Karpas-422 (cell line): ENCODE data around the gene PRKN. TPM values are rescaled to one million over a fixed set of nuclear protein-coding genes. Genes with fewer than 3 reads are reported as not detected.

Experiments used
- DNase-seq: peaks from one replicate; pipeline ENCODE4 v3.0.0-alpha.2; 2015
- H2AFZ ChIP-seq: fragments of 200-600 bp; sonication (generic); 2 replicates; pipeline ENCODE4 v1.6.1; 2014; ENCODE audit warnings: antibody characterized with exemption, low read length, mixed read lengths
- H3K27ac ChIP-seq: fragments of 200-600 bp; sonication (generic); 2 replicates; pipeline ENCODE4 v1.5.1; 2014; ENCODE audit warnings: mild to moderate bottlenecking, low read length, moderate library complexity
- H3K27me3 ChIP-seq: fragments of 200-600 bp; sonication (generic); 2 replicates; pipeline ENCODE4 v1.6.1; 2014; ENCODE audit warnings: low read length, mixed read lengths
- H3K36me3 ChIP-seq: fragments of 200-600 bp; sonication (generic); 2 replicates; pipeline ENCODE4 v1.6.1; 2014; ENCODE audit warnings: low read length, mixed read lengths; ENCODE audit not compliant: insufficient read depth
- H3K4me1 ChIP-seq: fragments of 200-600 bp; sonication (generic); 2 replicates; pipeline ENCODE4 v1.6.1; 2014; ENCODE audit warnings: mild to moderate bottlenecking, low read length, mixed read lengths
- H3K4me2 ChIP-seq: fragments of 200-600 bp; sonication (generic); 2 replicates; pipeline ENCODE4 v1.6.1; 2014; ENCODE audit warnings: low read length, low read depth, mild to moderate bottlenecking; ENCODE audit not compliant: poor library complexity, severe bottlenecking
- H3K4me3 ChIP-seq: fragments of 200-600 bp; sonication (generic); 2 replicates; pipeline ENCODE4 v1.5.1; 2014; ENCODE audit warnings: mild to moderate bottlenecking, antibody characterized with exemption, low read length, mixed read lengths
- H3K79me2 ChIP-seq: fragments of 200-600 bp; sonication (generic); 2 replicates; pipeline ENCODE4 v1.6.1; 2014; ENCODE audit warnings: mild to moderate bottlenecking, low read length, mixed read lengths
- H3K9ac ChIP-seq: fragments of 200-600 bp; sonication (generic); 2 replicates; pipeline ENCODE4 v1.6.0; 2014; ENCODE audit warnings: low read length
- H3K9me2 ChIP-seq: fragments of 200-600 bp; sonication (generic), shearing (Covaris generic); replicated peaks from 2 replicates; pipeline ENCODE4 v1.6.0; 2014; ENCODE audit warnings: mild to moderate bottlenecking, low read length, moderate library complexity; ENCODE audit not compliant: insufficient read depth
- H3K9me3 ChIP-seq: fragments of 300-700, 200-600 bp; sonication (generic); 2 replicates; pipeline ENCODE4 v1.6.1; 2014; ENCODE audit warnings: low read length, mixed read lengths
- H4K20me1 ChIP-seq: fragments of 200-600 bp; sonication (generic); 2 replicates; pipeline ENCODE4 v1.6.1; 2014; ENCODE audit warnings: mild to moderate bottlenecking, antibody characterized with exemption, low read length, low read depth; ENCODE audit not compliant: insufficient read depth
- total RNA-seq: library from RNA; depleted of rRNA; stranded (reverse); fragments of >200 nt; shearing (Covaris generic); gene quantifications from 2 replicates; pipeline ENCODE4 v1.2.3, GENCODE V29; 2014; ENCODE audit warnings: low replicate concordance

The PRKN gene
- total RNA-seq, 1 experiment from 2014 or later = not detected

DNA sequence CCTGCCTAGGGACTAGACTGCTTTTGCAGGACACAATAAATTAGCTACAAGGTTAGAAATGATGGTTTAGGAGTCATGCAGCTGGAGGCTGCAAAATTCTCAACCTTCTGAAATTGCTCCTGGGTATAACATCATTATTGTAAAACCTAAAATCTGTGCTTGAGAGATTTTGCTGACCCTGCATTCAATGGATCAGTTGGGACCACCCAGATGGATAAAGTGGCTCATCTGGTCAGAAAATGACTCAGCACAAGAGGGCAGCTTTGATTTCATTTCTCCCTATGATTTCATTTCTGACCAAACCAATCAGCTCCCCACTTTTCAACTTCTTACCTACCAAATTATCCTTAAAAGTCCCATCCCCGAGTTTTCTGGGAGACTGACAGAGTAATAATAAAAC, 1086.4 kb downstream of the PRKN start:
- no peaks in the 10 kb centered on the region for H3K36me3 ChIP-seq
- H3K9me3 ChIP-seq = no peaks in the 10 kb centered on the region
- no peak overlapping the region for H3K4me3 ChIP-seq
- H4K20me1 ChIP-seq = no peaks in the 10 kb centered on the region
- H3K9ac ChIP-seq = no peak overlapping the region
- no peak overlapping the region for H2AFZ ChIP-seq
- H3K4me1 ChIP-seq = no peaks in the 10 kb centered on the region
- H3K27me3 ChIP-seq = no peaks in the 10 kb centered on the region
- DNase-seq = no peak
- H3K4me2 ChIP-seq = no peak overlapping the region
- no peak overlapping the region for H3K27ac ChIP-seq
- H3K79me2 ChIP-seq = no peaks in the 10 kb centered on the region
- H3K9me2 ChIP-seq = no peaks in the 10 kb centered on the region

DNA sequence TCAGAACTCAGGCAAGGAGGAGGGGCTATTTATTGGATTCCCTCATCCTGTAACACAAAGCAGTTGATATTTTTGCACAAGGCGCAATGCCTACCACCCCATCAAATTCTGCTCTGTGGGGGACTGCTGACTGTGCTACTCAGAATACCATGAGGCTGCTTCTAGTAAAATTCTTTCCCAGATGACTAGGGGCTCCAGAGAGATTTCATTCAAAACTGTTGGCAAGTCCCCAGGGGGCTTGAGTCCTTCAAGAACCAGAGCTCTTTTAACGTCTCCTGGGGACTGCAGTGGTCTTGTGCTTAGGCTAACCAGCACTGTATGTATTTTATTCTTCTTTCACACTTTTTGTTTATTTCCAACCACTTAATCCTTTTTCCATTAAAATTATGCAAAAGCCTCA, 1087.8 kb downstream of the PRKN start:
- Histone ChIP-seq H3K79me2 (no peaks in the 10 kb centered on the region), H3K4me3 (no peak overlapping the region), H4K20me1 (no peaks in the 10 kb centered on the region), H2AFZ (no peak overlapping the region), H3K9ac (no peak overlapping the region), H3K27ac (no peak overlapping the region), H3K4me1 (no peaks in the 10 kb centered on the region), H3K9me3 (no peaks in the 10 kb centered on the region), H3K4me2 (no peak overlapping the region), H3K27me3 (no peaks in the 10 kb centered on the region), H3K9me2 (no peaks in the 10 kb centered on the region), H3K36me3 (no peaks in the 10 kb centered on the region)
- no peak for DNase-seq

DNA sequence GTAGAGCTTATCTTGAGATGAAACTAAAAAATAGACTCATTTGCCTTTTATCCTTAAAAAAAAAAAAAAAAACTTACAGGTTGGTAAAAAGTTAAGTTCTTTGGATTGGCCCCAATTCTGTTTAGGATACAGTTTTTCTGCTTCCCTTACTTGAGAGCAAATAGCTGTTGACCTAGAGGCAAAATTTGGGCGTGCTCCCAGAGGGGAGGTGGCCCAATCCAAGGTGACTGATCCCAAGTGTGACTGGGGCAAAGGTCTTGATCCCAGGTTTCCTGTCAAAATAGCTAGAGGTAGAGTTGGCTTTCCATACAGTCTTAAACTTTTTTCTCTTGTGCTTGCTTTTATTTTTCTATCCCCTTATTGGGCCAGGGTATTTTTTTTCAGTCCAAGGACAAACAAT, 1089.9 kb downstream of the PRKN start:
- Histone ChIP-seq H3K4me3 (no peak overlapping the region), H3K79me2 (no peaks in the 10 kb centered on the region), H4K20me1 (no peaks in the 10 kb centered on the region), H3K9ac (no peak overlapping the region), H3K27me3 (no peaks in the 10 kb centered on the region), H3K27ac (no peak overlapping the region), H3K4me2 (no peak overlapping the region), H2AFZ (no peak overlapping the region), H3K9me3 (no peaks in the 10 kb centered on the region), H3K36me3 (no peaks in the 10 kb centered on the region), H3K9me2 (no peaks in the 10 kb centered on the region), H3K4me1 (no peaks in the 10 kb centered on the region)
- no peak for DNase-seq

DNA sequence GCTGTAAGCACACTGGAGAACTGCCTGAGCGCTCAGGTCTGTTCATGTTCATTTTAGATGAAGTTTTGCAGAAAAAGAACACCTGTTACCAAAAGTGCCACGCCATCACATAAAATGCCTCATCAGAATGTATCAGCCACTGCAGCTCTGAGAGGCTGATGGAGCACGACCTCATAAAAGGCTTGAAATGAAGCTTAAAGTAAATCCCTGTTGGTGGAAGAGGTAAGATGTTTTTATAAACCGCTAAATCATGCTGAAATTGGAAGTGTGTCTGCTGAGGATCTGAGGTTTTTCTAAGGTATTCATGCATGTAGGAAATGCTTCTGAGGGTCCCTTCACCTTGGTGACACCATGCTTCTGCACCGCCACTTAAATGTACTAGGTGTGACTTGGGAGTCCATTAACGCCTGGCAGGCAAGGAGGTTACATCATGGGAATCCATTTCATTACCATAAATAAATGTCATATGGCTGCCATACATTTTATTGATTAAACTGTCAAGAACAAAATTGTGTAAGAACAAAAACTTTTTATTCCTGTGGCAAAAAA, 1090.6 kb downstream of the PRKN start:
- H2AFZ ChIP-seq = no peak overlapping the region
- no peaks in the 10 kb centered on the region for H3K4me1 ChIP-seq
- H3K9ac ChIP-seq = no peak overlapping the region
- H3K79me2 ChIP-seq = no peaks in the 10 kb centered on the region
- H3K9me3 ChIP-seq = no peaks in the 10 kb centered on the region
- no peak overlapping the region for H3K4me2 ChIP-seq
- H3K4me3 ChIP-seq = no peak overlapping the region
- no peaks in the 10 kb centered on the region for H3K36me3 ChIP-seq
- DNase-seq = no peak
- H3K27me3 ChIP-seq = no peaks in the 10 kb centered on the region
- no peak overlapping the region for H3K27ac ChIP-seq
- H3K9me2 ChIP-seq = no peaks in the 10 kb centered on the region
- H4K20me1 ChIP-seq = no peaks in the 10 kb centered on the region

DNA sequence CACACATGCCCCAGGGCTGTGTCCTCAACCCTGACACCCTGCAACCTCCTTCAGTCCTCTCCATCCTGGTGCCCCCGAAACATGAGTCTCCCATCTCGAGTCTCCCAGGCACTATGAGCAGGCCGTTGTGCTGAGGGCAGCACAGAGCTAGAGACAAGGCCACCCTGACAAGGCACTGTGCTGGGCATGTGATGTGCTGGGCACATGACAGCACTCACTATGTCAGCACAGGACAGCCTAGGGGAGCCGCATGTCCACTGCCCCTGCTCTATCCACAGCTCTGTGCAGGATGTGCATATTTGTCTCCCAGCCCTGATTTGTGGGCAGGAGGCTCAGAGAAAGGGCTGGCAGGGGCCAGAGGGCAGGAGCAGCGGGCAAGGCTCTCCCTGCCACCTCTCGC, 1091.6 kb downstream of the PRKN start:
- Histone ChIP-seq H4K20me1 (no peaks in the 10 kb centered on the region), H3K4me2 (no peak overlapping the region), H3K9ac (no peak overlapping the region), H3K4me1 (no peaks in the 10 kb centered on the region), H3K27me3 (no peaks in the 10 kb centered on the region), H3K79me2 (no peaks in the 10 kb centered on the region), H3K9me3 (no peaks in the 10 kb centered on the region), H3K27ac (no peak overlapping the region), H3K9me2 (no peaks in the 10 kb centered on the region), H3K36me3 (no peaks in the 10 kb centered on the region), H3K4me3 (no peak overlapping the region), H2AFZ (no peak overlapping the region)
- no peak for DNase-seq

DNA sequence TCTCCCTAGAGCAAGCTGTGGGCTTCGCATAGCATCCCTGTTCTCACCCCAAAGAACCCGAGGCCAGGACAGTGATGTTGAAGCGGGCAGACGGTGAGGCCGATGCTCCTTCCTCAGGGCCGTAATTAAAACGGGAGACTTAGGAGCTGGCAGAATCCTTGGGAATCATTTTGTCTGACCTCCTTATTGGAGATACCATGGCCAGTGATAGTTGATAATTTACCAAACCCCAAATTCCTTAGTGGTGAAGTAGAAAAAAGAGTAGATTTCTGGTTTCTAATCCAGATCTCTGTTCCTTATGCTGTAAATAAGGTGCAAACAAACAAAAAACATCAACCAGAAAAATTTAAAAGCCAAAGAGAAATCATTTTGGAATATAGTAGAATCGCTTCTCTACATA, 1092.7 kb downstream of the PRKN start:
- H3K4me1 ChIP-seq = no peaks in the 10 kb centered on the region
- no peak overlapping the region for H3K9ac ChIP-seq
- no peak overlapping the region for H3K4me2 ChIP-seq
- DNase-seq = no peak
- no peaks in the 10 kb centered on the region for H3K79me2 ChIP-seq
- no peaks in the 10 kb centered on the region for H3K27me3 ChIP-seq
- H3K9me3 ChIP-seq = no peaks in the 10 kb centered on the region
- no peaks in the 10 kb centered on the region for H4K20me1 ChIP-seq
- H3K27ac ChIP-seq = no peak overlapping the region
- no peaks in the 10 kb centered on the region for H3K36me3 ChIP-seq
- no peak overlapping the region for H2AFZ ChIP-seq
- no peak overlapping the region for H3K4me3 ChIP-seq
- H3K9me2 ChIP-seq = no peaks in the 10 kb centered on the region

DNA sequence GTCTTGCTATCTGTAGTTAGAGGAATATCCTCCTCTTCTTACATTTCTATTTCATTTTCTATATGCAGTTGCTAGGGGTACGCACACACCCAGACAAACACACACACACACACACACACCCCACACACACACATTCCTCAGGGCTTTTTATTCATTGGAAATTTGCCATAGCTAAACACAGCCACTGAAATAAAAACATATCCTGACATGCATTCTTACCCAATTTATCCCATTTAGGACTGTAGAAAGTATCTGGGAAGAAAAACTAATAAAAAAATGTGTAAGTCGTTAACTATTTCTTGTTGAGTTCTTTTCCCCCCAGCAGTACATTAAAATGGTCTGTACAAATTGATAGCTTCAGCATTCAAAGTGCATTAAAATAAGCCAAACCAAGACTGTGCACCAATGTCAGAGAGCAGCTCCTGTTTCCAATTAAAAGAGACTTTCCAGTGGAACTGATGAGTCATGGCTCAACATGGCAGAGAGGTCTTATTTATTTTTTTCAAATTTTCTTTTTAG, 1095.8 kb downstream of the PRKN start:
- H3K27ac ChIP-seq = no peak overlapping the region
- H2AFZ ChIP-seq = no peak overlapping the region
- no peaks in the 10 kb centered on the region for H3K27me3 ChIP-seq
- H3K9me2 ChIP-seq = 0 out of 2 replicates have a peak, but pooled peaks cover 5% of the 10 kb centered on the region
- no peaks in the 10 kb centered on the region for H3K36me3 ChIP-seq
- no peak overlapping the region for H3K4me2 ChIP-seq
- H3K79me2 ChIP-seq = no peaks in the 10 kb centered on the region
- H3K4me1 ChIP-seq = no peaks in the 10 kb centered on the region
- DNase-seq = no peak
- H3K9me3 ChIP-seq = no peaks in the 10 kb centered on the region
- no peak overlapping the region for H3K4me3 ChIP-seq
- H4K20me1 ChIP-seq = no peaks in the 10 kb centered on the region
- H3K9ac ChIP-seq = no peak overlapping the region

DNA sequence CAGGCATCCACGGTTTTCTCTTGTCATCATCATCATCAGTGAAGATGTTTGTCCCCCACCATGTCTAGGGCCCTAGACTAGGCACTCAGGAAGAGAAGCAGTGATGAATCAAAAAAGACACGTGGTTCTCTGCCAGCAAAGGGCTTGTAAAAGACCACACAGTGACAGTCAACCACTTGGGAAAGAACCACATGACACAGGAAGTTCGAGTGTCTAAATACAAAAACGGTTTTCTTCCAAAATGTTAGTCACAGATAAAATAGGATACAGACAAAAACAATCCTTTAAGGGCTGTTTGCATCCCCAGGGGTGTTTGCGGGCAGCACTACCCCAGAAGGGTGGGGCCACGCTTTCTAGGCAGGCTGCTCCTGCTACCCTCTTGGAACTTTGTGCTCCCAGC, 1096.9 kb downstream of the PRKN start:
- Histone ChIP-seq H3K9me3 (no peaks in the 10 kb centered on the region), H3K9me2 (0 out of 2 replicates have a peak, but pooled peaks cover 5% of the 10 kb centered on the region), H3K27ac (no peak overlapping the region), H3K36me3 (no peaks in the 10 kb centered on the region), H2AFZ (no peak overlapping the region), H3K4me3 (no peak overlapping the region), H3K27me3 (no peaks in the 10 kb centered on the region), H3K79me2 (no peaks in the 10 kb centered on the region), H4K20me1 (no peaks in the 10 kb centered on the region), H3K4me2 (no peak overlapping the region), H3K4me1 (no peaks in the 10 kb centered on the region), H3K9ac (no peak overlapping the region)
- DNase-seq = no peak
